GM12864 (cell line): Measurements from ENCODE around the gene SPDYA.

ENCODE experiments used
- DNase-seq: peaks from one replicate; pipeline ENCODE4 v3.0.0-alpha.2; 2011; ENCODE audit warnings: low read depth
- H3K4me3 ChIP-seq: 2 replicates; pipeline ENCODE4 v1.5.1; 2011; ENCODE audit warnings: mild to moderate bottlenecking, low read depth, low read length, control low read depth
- TF ChIP-seq, protein P1 (sequence below): IDR thresholded peaks from 2 replicates; pipeline ENCODE4 v1.5.1; 2011; ENCODE audit warnings: low read depth, mild to moderate bottlenecking, moderate library complexity, low read length, control low read depth, inconsistent platforms; ENCODE audit errors: missing control alignments

SPDYA gene

DNA sequence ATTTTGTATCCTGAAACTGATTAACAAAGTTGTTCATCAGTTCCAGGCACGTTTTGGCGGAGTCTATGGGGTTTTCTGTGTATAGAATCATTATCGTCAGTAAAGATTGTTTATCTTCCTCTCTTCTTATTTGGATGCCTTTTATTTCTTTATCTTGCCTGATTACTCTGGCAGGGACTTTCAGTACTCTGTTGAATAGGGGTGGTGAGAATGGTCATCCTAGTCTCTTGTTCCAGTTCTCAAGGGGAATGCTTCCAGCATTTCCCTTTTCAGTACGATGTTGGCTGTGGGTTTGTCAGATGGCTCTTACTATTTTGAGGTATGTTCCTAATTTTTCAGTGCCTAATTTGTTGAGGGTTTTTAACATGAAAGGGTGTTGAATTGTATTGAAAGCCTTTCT, 14.0 kb upstream of the SPDYA start:
- TF ChIP-seq, protein P1, sequence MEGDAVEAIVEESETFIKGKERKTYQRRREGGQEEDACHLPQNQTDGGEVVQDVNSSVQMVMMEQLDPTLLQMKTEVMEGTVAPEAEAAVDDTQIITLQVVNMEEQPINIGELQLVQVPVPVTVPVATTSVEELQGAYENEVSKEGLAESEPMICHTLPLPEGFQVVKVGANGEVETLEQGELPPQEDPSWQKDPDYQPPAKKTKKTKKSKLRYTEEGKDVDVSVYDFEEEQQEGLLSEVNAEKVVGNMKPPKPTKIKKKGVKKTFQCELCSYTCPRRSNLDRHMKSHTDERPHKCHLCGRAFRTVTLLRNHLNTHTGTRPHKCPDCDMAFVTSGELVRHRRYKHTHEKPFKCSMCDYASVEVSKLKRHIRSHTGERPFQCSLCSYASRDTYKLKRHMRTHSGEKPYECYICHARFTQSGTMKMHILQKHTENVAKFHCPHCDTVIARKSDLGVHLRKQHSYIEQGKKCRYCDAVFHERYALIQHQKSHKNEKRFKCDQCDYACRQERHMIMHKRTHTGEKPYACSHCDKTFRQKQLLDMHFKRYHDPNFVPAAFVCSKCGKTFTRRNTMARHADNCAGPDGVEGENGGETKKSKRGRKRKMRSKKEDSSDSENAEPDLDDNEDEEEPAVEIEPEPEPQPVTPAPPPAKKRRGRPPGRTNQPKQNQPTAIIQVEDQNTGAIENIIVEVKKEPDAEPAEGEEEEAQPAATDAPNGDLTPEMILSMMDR, result no peak
- DNase-seq, result no peak
- no peak overlapping the region for H3K4me3 ChIP-seq

DNA sequence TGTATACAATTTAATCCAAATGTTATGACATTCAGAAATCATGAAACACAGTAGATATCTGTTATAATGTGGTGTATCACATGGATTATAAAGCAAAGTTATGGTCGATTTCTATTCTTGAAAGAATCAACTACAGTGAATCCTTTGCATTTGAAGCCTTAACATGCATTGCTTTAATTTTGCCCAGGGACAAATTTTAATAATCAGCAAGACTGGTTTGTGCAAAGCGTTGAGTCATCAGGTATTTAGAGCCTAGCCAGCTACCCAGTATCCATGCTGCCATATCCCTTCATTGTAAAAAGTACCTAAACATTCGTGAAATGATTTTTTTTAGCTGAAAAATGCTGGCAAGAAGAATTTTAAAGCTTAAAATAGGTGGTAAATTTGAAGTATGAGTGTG, 8.9 kb upstream of the SPDYA start:
- DNase-seq, result no peak
- H3K4me3 ChIP-seq, result no peak overlapping the region
- TF ChIP-seq, protein P1, result no peak

DNA sequence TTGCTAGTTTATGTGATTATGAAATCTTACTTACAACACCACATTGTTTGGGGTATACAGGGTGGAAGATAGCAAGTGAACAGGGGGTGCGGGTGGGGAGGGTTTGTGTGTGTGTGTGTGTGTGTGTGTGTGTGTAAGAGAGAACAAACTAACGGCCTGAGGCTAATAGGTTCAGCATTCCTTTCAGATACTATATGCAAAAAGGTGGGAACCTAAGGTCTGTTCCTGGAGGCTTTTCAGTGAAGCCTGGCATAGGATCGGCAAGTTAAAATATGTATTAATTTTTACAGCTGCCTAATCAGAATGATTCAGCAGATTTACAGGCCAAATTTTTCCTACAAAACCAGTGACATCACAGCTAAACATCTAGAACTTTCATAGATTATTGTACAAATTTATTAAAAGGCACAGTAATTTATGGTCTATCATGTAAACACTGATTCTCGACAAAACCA, 7.6 kb upstream of the SPDYA start:
- H3K4me3 ChIP-seq, result no peak overlapping the region
- no peak for DNase-seq
- TF ChIP-seq, protein P1, result no peak

DNA sequence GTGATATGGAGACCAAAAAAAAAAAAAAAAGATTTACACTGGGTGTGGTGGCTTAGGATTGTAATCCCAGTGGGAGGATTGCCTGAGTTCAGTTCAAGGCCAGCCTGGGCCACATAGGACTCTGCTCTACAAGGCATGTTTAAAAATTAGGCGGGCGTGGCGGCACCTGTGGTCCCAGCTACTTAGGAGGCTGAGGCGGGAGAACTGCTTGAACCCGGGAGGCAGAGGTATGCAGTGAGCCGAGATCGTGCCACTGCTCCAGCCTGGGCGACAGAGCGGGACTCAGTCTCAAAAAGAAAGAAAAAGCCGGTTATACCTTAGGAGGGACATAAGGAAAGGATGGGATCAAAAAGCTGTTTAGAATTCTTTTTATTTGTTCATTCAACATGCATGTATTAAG, 707 bp upstream of the SPDYA start:
- TF ChIP-seq, protein P1, result no peak
- H3K4me3 ChIP-seq, result no peak overlapping the region; the same call in 1 of the 2 replicates
- DNase-seq, result no peak

DNA sequence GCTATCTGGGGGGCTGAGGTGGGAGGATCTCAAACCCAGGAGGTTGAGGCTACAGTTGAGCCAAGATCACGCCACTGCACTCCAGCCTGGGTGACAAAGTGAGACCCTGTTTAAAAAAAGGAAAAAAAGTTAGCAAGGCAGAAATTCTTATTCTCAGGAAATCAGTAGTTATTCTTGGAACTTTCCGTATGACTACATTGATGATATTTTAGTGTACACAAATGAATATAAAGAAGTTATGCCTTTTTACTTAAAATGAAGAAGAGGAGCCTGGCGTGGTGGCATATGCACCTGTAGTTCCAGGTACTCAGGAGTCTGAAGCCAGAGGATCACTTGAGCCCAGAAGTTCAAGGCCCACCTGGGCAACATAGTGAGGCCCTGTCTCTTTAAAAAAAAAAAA, 7.4 kb downstream of the SPDYA start:
- no peak for DNase-seq
- H3K4me3 ChIP-seq, result no peak overlapping the region
- TF ChIP-seq, protein P1, result no peak

DNA sequence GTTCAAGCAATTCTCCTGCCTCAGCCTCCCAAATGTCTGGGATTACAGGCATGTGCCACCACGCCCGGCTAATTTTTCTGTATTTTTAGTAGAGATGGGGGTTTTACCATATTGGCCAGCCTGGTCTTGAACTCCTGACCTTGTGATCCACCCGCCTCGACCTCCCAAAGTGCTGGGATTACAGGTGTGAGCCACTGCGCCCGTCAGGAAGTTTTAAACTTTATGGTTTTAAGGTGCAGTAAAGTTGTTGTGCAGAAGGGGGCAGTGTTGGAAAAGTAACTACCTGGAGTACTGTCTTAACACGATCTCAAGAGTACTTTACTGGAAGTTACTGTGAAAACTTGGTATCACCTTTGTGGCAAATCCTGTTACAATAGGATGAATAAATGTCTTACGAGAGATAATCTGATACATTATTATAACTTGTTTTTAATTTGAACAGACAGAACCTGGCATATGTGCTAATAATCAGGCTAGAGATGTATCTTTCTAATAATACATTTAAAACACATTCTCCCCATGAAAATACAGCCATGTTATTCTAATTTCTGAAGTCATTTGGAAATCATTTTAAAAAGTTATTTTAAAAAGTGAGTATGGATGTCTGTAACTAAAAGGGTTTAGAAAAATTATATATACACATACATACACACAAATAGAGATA, 10.8 kb downstream of the SPDYA start:
- TF ChIP-seq, protein P1, result peak; percentile 69

DNA sequence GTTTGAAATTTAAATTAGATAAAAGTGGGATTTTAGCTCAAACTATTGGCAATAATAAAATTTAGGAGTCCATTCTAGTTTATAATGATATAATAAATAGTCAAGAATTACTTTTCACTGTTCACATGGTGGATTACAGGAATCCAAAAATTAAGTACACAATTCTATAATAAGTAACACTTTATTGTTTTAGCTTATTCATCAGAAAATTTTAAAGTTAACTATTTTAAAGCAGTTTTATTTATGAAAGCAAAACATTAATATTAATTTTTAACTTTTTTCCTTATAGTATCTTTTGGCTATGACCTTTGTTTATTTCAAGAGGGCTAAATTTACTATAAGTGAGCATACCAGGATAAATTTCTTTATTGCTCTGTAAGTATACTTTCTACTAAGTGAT, 11.4 kb downstream of the SPDYA start:
- DNase-seq, result no peak
- no peak overlapping the region for H3K4me3 ChIP-seq
- TF ChIP-seq, protein P1, result no peak

More for the DNA sequence above, 10.8 kb downstream of the SPDYA start:
- DNase-seq, result peak; percentile 31
- H3K4me3 ChIP-seq, result no peak overlapping the region
